Activated T-cell treated with anti-CD3 and anti-CD28 coated beads, Interleukin-2, amount 50 U/mL, for 24 hours (primary cell): Measurements from ENCODE around the gene SCAMP2.

Experiments used
- DNase-seq: peaks from one replicate; pipeline ENCODE4 v3.0.0-alpha.2; 2020
- H3K27ac Mint-ChIP-seq: 2 replicates; pipeline ENCODE4 v1.8.0; 2020; ENCODE audit warnings: mild to moderate bottlenecking, mixed read lengths
- H3K27me3 Mint-ChIP-seq: 2 replicates; pipeline ENCODE4 v1.8.0; 2020; ENCODE audit warnings: mixed read lengths
- H3K36me3 Mint-ChIP-seq: 2 replicates; pipeline ENCODE4 v1.8.0; 2020; ENCODE audit warnings: low read depth, mixed read lengths
- H3K4me1 Mint-ChIP-seq: 2 replicates; pipeline ENCODE4 v1.8.0; 2020; ENCODE audit warnings: low read depth, mixed read lengths
- H3K4me3 Mint-ChIP-seq: 2 replicates; pipeline ENCODE4 v1.8.0; 2020; ENCODE audit warnings: mild to moderate bottlenecking, moderate library complexity, mixed read lengths
- H3K9me3 Mint-ChIP-seq: 2 replicates; pipeline ENCODE4 v1.8.0; 2020; ENCODE audit warnings: mixed read lengths

SCAMP2 gene

DNA sequence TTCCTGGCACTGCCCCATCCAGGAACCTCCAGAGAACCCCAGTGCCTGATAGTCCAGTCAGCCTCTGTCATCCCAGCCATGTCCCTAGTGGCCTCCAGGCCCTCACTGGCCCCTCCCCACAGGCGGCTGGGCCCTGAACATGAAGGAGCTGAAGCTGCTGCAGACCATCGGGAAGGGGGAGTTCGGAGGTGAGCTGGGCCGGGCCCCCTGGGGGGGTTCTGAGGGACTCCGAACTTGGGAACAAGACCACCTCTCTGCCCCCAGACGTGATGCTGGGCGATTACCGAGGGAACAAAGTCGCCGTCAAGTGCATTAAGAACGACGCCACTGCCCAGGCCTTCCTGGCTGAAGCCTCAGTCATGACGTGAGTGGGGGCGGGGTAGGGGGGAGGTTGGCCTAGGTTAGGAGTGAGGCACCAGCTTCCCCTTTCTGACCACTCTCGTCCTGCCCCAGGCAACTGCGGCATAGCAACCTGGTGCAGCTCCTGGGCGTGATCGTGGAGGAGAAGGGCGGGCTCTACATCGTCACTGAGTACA, 72.5 kb downstream of the SCAMP2 start:
- Mint-ChIP-seq H3K9me3 (no peaks in the 10 kb centered on the region), H3K27ac (peak overlapping the region; percentile 92), H3K4me1 (peaks cover 50% of the 10 kb centered on the region), H3K27me3 (no peaks in the 10 kb centered on the region), H3K4me3 (no peak overlapping the region), H3K36me3 (peaks cover 87% of the 10 kb centered on the region)
- DNase-seq: no peak

DNA sequence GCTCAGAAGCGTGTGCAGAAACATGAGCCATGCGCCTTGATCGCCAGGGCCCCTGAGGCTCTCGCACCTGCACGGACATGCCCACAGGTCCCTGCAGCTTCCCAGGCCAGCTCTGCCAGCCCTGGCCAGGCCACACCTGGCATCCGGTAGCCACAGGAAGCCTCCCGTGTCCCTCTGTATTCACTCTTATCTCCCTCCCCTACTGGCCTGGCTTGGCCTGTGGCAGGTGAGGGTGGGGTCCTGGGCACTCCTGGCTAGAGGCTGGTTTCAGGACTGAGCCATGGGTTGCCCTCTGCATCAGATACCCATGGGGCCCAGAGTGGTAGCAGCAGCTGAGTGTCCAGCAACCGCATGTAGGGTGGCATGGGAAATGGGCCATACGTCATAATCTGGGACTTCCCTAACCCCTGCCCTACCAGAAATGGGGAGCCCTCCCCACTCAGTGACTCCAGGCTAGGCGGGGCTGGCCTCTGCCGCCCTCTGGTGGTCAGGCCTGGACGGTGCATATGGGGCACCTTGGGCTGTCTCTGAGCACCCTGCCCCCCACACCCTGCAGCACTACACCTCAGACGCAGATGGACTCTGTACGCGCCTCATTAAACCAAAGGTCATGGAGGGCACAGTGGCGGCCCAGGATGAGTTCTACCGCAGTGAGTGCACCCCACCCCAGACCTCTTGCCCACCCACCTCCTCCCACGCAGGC, 73.2 kb downstream of the SCAMP2 start:
- H3K4me1 Mint-ChIP-seq: peaks cover 56% of the 10 kb centered on the region
- peak overlapping the region; percentile 3 for H3K4me3 Mint-ChIP-seq
- peaks cover 91% of the 10 kb centered on the region for H3K36me3 Mint-ChIP-seq
- H3K9me3 Mint-ChIP-seq: no peaks in the 10 kb centered on the region
- H3K27me3 Mint-ChIP-seq: no peaks in the 10 kb centered on the region
- peak overlapping the region; percentile 92 for H3K27ac Mint-ChIP-seq
- peak; percentile 92 for DNase-seq

DNA sequence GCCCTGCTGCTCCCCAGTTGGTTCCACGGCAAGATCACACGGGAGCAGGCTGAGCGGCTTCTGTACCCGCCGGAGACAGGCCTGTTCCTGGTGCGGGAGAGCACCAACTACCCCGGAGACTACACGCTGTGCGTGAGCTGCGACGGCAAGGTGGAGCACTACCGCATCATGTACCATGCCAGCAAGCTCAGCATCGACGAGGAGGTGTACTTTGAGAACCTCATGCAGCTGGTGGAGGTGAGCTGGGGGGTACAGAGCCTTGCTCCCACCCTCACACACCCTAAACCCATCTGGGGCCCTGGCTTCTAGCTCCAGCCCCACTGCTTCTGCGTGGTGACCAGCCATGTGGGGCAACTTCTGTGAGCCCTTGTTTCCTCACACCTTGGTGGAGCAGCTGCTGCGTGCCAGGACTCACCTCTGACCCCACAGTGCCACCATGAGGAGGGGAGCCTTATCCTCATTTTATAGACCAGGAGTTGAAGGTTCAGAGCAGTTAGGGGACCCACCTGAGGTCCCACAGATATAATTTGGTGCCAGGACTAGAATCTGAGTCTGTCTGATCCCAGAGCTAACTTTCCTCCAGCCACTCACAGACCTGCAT, 73.8 kb downstream of the SCAMP2 start:
- peak; percentile 54 for DNase-seq
- H3K4me3 Mint-ChIP-seq: peak overlapping the region; percentile 15
- H3K36me3 Mint-ChIP-seq: peaks cover 91% of the 10 kb centered on the region
- no peaks in the 10 kb centered on the region for H3K27me3 Mint-ChIP-seq
- H3K9me3 Mint-ChIP-seq: no peaks in the 10 kb centered on the region
- peak overlapping the region; percentile 92 for H3K27ac Mint-ChIP-seq
- H3K4me1 Mint-ChIP-seq: peaks cover 60% of the 10 kb centered on the region

DNA sequence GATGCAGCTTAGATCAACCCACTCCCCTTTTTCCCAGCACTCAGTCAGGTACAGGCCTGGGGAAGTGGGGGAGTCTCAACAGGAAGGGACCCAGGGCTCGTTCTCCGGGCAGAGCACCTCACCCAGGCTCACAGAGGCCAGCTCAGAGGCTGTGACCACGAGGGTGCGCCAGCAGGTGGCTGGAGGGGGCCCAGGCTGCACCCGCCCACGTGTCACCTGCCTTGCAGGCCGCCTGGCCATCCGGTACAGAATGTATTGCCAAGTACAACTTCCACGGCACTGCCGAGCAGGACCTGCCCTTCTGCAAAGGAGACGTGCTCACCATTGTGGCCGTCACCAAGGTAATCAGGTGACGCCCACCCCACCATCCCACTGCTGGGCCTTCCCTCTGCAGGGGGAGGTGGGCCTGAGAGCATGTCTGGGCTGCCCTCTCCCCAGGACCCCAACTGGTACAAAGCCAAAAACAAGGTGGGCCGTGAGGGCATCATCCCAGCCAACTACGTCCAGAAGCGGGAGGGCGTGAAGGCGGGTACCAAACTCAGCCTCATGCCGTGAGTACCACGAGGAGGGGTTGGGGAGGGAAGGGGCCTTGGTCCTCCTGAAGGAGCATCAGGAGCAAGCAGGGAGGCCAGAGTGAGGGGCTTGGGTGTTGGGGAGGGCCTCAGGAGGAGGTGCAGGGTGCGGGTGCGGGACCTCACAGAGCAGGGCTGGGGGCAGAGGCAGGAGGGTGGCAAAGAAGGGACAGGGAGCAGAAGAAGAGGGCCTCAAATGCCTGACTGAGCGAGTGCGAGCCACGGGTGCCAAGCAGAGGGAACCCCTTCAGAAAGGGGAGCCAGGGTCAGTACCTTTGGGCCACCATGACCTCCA, 74.5 kb downstream of the SCAMP2 start:
- Mint-ChIP-seq H3K27me3 (no peaks in the 10 kb centered on the region), H3K36me3 (peaks cover 85% of the 10 kb centered on the region), H3K9me3 (no peaks in the 10 kb centered on the region), H3K27ac (peak overlapping the region; percentile 92), H3K4me3 (peak overlapping the region; percentile 15), H3K4me1 (peaks cover 61% of the 10 kb centered on the region)
- peak; percentile 38 for DNase-seq

DNA sequence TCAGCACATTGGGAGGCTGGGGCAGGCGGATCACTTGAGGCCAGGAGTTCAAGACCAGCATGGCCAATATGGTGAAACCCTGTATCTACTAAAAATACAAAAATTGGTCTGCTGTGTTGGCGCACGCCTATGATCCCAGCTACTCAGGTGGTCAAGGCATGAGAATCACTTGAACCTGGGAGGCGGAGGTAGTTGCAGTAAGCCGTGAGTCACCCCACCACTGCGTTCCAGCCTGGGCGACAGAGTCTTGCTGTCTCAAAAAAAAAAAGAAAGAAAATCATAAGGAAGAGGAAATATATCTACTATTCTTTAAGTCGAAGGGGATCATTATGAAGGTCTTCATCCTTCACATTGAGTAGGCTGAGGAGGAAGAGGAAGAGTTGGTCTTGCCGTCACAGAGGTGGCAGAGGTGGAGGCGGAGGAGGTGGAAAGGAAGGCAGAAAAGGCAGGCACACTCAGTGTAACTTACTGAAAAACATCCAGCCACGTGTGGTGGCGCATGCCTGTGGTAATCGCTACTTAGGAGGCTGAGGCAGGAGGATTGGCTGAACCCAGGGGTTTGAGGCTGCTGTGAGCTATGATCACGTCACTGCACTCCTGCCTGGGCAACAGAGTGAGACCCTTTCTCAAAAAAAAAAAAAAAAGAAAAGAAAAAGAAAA, 77.1 kb downstream of the SCAMP2 start:
- Mint-ChIP-seq H3K4me3 (peak overlapping the region; percentile 32), H3K9me3 (no peaks in the 10 kb centered on the region), H3K27ac (peak overlapping the region; percentile 91), H3K36me3 (peaks cover 84% of the 10 kb centered on the region), H3K27me3 (no peaks in the 10 kb centered on the region), H3K4me1 (peaks cover 87% of the 10 kb centered on the region)
- DNase-seq: peak; percentile 62

DNA sequence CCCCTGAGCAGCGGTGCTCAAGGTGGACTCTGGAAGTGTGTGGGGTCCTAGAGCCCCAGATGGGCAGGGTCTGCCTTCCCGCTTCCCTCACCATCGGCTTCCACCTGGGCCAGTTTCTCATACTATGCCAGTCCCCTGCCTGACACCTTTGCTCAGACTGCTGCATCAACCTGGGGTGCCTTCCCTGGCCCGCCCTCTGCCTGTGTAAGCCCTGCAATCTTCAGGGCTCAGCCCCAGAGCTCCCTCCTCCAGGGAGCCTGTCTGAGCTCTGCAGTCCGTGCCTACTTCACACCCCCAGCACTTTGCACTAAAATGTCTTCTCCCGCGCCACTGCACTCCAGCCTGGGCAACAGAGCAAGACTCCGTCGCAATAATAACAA, 78.2 kb downstream of the SCAMP2 start:
- Mint-ChIP-seq H3K4me1 (peaks cover 94% of the 10 kb centered on the region), H3K36me3 (peaks cover 84% of the 10 kb centered on the region), H3K27ac (peak overlapping the region; percentile 91), H3K9me3 (no peaks in the 10 kb centered on the region), H3K4me3 (peak overlapping the region; percentile 45), H3K27me3 (no peaks in the 10 kb centered on the region)
- DNase-seq: peak; percentile 38

DNA sequence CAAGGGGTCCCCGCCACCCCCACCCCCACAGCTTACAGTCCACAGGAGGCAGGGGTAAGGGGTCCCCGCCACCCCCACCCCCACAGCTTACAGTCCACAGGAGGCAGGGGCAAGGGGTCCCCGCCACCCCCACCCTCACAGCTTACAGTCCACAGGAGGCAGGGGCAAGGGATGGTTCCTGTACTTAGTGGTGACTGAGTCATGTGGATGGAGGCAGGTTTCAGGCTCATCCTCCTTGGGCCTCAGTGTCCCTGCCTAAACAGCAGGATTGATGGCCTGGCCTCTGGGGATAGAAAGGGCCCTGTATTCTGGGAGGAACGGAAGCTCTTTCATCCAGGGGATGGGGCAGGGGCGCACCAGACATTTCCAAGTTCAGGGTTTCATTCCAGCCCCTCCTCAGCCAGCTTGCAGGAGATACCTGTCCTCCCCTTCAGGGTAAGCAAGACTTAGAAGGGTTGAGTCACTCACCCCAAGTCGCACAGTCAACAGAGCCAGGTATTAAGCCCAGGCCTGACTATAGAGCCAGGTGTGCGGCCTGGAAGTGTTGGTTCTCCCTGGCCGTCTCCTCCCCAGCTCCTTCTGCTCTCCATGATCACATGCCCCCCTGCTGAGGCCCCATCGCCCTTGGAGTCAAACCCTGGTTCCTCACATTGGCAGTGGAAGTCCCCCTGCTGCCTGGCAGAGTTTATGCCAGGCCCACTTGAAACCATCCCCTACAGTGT, 78.8 kb downstream of the SCAMP2 start:
- H3K27me3 Mint-ChIP-seq: no peaks in the 10 kb centered on the region
- H3K27ac Mint-ChIP-seq: peak overlapping the region; percentile 91
- DNase-seq: peak; percentile 40
- no peaks in the 10 kb centered on the region for H3K9me3 Mint-ChIP-seq
- peaks cover 84% of the 10 kb centered on the region for H3K36me3 Mint-ChIP-seq
- peaks cover 94% of the 10 kb centered on the region for H3K4me1 Mint-ChIP-seq
- peak overlapping the region; percentile 45 for H3K4me3 Mint-ChIP-seq
